ENCODE results near the gene ABL1. TPM values are rescaled to one million over a fixed set of nuclear protein-coding genes. Genes with fewer than 3 reads are reported as not detected.
"Not testable (repeated sequence)": the region's sequence is repeated elsewhere in the genome, so short reads cannot be mapped to it uniquely, and the experiment has no call there.

The ABL1 gene
- polyA plus RNA-seq, 12 donors = 48.7 to 82.0 (median 62.9) TPM; not detected in 1

- no peak for DNase-seq
Measured at GRCh38 chr9:130901498-130902203, 66.6 kb downstream of the ABL1 start.

DNA sequence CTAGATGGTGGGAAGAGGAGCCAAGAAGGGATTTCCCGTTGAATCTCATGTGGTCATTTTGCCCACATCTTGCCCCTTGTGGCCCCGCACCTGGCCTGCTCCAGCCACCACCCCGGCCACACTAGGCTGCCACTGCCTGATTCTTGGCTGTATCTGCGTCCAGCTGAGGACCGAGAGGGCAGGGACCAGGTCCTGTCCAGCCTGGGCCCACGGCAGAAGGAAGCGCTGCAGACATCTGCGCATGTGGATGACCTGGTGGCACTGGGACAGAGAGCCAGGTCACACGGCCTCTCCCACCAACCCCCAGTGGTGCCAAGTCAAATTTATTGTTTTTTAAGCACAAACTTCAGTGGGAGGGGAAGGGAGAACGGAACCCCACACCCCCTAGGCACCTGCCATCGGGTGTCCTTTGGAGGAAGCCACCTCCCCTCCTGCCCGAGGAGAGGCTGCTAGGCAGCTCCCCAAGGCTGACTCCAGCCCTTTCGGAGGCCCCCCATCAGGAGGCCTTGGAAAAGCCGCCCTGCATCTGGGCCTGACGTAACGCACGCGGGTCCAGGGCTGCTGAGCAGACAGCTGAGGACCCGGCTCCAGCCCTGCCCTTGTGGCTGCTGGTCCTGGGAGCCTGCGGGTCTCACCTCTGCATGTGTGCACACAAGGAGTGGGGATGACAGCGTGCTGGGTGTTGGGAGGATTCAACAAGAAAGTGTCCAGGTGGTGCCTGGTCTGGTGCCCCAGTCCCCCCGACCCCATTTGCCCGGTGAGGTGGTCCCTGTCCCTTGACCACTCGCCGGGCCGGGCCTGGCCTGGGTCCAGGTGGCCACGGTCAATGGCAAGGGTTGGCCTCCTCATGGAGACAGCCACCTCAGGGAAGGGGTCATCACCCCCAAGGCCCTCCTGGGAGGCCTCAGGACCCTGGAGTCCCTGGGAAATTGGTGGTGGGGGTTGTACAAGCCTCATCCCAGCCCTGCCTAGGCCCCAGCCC lies 67.4 kb downstream of the ABL1 start:
- no peak for DNase-seq

- DNase-seq = no peak
Measured at GRCh38 chr9:130903194-130904069, 68.4 kb downstream of the ABL1 start.

DNA sequence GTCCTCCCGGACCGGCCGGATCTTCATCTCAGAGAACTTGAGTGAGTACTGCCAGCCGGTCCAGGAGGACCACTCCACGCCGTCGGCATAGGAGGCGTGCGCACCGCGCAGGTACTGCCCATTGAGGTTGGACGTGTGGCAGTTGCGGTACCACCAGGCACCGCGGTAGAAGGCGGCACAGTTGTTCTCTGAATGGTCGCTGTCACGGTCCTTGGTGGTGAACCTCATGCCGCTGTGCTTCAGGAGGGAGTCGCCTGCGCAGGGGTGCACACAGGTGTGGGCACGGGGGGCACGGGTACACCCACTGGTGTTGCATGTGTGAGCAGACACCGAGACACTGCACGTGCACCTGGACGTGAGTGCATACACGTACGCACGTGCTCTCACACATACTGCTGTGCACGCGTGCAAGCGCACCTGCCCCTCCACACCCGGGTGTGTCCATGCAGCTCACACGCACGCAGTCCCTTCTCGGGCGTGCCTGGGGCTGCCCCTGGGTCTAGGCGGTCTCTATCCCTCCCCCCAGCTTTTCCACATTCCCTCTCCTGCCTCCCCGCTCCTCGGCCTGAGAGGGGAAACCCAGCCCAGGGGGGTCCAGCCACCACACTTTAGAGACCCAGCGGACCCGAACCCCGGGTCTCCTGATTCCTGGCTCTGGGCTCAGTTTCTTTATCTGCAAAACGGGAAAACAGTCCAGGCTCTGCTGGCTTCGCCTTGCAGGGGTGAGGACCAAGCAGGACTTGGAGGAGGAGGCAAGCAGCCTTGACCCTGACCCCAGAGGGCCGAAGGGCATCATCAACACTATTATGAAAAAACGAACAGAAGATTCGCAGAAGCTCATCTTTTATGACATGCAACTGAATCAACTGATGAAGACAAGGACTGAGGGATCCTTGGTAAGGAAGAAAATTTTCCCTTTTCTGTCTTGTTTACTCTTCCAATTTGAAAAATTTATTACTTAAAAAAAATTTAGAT lies 69.3 kb downstream of the ABL1 start:
- no peak for DNase-seq

GRCh38 chr9:130905125-130905901 lies 70.3 kb downstream of the ABL1 start:
- no peak for DNase-seq

- DNase-seq = no peak
Measured at GRCh38 chr9:130905902-130906734, 71.1 kb downstream of the ABL1 start.

GRCh38 chr9:130906735-130907416 lies 71.8 kb downstream of the ABL1 start:
- no peak for DNase-seq

DNA sequence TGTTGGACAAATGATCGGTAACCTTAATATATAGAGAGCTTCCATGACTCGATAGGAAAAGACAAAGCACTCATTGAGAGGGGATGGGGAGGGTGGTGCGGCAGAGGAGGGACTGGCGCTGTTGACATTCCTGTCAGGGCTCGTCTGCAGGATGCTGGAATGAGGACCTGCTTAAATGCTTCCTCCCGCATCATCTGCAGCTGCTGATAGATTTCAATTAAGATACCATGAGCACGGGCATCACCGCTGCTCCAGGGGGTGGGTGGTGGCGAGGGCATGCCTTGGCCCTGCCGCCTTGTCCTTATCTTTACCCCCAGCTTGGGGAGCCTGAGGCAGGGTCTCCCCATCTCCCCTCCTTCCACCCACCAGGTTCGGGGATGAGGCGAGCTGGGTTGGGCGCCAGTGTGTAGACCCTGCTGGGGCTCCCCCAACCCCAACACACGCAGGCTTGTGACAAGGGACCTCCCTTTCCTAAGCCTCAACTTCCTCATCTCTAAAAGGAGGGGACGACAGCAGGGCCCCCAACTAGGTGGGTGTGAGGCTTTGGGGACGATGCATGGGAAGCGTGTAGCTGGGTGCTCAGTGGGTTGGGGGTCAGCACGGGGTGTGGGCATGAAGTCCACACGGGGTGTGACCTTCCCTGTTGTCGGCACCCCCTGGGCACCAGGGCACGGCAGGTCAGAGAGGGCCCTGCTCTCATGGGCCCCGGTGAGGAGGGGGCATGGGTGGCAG lies 73.3 kb downstream of the ABL1 start:
- DNase-seq = no peak

- DNase-seq = no peak
Measured at GRCh38 chr9:130908878-130909355, 73.9 kb downstream of the ABL1 start.

DNA sequence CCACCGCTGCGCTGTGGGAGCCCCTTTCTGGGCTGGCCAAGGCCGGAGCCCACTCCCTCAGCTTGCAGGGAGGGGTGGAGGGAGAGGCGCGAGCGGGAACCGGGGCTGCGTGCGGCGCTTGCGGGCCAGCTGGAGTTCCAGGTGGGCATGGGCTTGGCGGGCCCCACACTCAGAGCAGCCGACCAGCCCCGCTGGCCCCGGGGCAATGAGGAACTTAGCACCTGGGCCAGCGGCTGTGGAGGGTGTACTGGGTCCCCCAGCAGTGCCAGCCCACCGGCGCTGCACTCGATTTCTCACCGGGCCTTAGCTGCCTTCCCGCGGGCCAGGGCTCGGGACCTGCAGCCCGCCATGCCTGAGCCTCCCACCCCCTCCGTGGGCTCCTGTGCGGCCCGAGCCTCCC lies 75.0 kb downstream of the ABL1 start:
- not testable (repeated sequence) for DNase-seq

DNA sequence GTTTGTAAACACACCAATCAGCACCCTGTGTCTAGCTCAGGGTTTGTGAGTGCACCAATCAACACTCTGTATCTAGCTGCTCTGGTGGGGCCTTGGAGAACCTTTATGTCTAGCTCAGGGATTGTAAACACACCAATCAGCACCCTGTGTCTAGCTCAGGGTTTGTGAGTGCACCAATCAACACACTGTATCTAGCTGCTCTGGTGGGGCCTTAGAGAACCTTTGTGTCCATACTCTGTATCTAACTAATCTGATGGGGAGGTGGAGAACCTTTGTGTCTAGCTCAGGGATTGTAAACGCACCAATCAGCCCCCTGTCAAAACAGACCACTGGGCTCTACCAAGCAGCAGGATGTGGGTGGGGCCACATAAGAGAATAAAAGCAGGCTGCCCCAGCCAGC lies 75.6 kb downstream of the ABL1 start:
- not testable (repeated sequence) for DNase-seq

DNA sequence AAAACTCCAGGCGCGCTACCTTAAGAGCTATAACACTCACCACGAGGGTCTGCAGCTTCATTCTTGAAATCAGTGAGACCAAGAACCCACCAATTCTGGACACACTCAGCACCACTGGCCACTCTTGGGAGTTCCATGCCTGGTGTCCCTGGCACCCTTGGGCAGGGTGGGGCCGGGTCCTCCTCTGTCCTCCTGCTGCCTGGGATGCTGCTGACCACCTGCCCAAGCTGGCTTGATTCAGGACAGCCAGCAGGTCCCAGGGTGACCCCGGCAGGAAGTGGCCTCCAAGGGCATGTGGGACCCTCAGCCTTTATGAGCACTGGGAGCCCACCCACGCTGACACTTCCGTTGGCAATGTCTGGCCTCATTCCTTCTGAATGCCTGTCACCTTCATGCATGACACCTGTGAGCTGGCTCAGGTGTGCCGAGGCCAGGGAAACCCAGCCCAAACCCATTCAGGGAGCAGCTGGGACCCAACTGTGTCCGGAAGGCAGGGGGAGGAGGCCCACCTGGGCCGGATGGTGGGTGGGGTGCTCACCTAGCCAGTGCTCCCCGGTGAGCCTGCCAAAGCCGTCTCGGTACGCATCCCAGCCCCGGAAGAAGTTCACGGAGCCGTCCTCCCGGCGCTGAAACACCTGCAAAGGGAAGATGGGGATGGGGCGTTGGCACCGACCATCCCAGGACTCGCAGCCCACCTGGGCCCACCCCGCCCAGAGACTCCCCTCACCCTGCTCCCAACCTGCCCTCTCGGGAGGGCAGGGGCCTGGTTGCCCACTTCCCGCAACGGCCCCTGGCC lies 76.4 kb downstream of the ABL1 start:
- no peak for DNase-seq

- DNase-seq = no peak
Measured at GRCh38 chr9:130912932-130913598, 78.0 kb downstream of the ABL1 start.

DNA sequence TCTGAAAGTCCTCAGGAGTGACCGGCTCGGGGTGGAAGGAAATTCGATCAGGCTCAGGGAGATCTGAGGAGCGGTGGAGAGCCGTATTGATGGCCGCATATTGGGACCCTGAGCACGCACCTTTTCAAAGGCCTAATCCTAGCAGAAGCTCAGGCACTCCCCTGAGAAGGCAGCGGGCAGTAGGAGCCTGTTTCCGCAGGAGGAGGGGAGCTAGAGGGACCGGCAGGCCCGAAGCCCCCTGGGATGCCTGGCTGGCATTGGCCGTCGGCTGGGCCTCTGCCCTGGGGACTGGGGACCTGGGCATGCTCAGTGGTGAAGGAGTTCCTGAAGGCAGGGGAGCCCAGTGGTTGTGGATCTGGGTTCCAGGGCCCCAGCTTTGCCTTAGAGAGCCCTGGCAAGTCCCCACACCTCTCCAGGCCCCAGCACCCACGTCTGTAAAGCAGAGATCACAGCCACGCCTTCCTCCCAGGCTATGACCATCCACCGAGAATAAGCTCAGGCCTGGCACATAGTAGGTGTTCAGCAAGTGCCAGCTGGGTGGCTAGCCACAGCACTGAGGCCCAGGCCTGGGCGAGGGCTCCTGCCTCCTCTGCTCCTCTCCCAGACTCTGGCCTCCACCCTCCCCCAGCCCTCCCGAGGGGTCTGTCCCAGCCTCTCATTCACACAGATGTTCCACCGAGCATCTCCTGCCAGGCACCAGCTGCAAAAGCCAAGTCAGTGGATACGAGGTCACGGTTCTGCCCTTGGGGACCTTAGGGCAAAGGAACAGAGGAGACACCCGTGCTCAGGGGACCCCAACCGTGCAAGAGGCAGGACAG lies 78.8 kb downstream of the ABL1 start:
- no peak for DNase-seq

All from muscle of arm (tissue), 12 donors.